Central memory CD8-positive, alpha-beta T cell (primary cell): ENCODE data around the gene FAM181A.

Source experiments
- ATAC-seq: fragments of 150-1000 bp; cut with Tn5 transposase; replicated peaks from 2 replicates; pipeline ENCODE4 v1.10.0; 2022; ENCODE audit warnings: mild to moderate bottlenecking, moderate FRiP score, moderate number of reproducible peaks; ENCODE audit not compliant: poor library complexity, severe bottlenecking; ENCODE audit errors: extremely low read depth
- DNase-seq, 2 donors: peaks; one replicate each; pipeline ENCODE4 v3.0.0; 2021; ENCODE audit warnings: low spot score in 2 of 2
- H3K27ac Mint-ChIP-seq: one replicate; pipeline ENCODE4 v1.8.0; 2022; ENCODE audit warnings: low read depth, mild to moderate bottlenecking, moderate library complexity, mixed read lengths
- H3K27me3 Mint-ChIP-seq: one replicate; pipeline ENCODE4 v1.8.0; 2022; ENCODE audit warnings: mixed read lengths
- H3K36me3 Mint-ChIP-seq: one replicate; pipeline ENCODE4 v1.8.0; 2022; ENCODE audit warnings: mild to moderate bottlenecking, moderate library complexity, mixed read lengths; ENCODE audit not compliant: insufficient read depth
- H3K4me1 Mint-ChIP-seq: one replicate; pipeline ENCODE4 v1.8.0; 2022; ENCODE audit warnings: mixed read lengths
- H3K4me3 Mint-ChIP-seq: one replicate; pipeline ENCODE4 v1.8.0; 2022; ENCODE audit warnings: mild to moderate bottlenecking, moderate library complexity, mixed read lengths
- H3K9me3 Mint-ChIP-seq: one replicate; pipeline ENCODE4 v1.8.0; 2022; ENCODE audit warnings: mixed read lengths

The FAM181A gene

GRCh38 chr14:93977790-93978581 is 50.8 kb downstream of the FAM181A start:
- peaks cover 9% of the 10 kb centered on the region for H3K36me3 Mint-ChIP-seq
- peaks cover 48% of the 10 kb centered on the region for H3K4me1 Mint-ChIP-seq
- no peaks in the 10 kb centered on the region for H3K27me3 Mint-ChIP-seq
- peaks cover 5% of the 10 kb centered on the region for H3K9me3 Mint-ChIP-seq
- peak overlapping the region; percentile 65 for H3K4me3 Mint-ChIP-seq
- ATAC-seq = peak; percentile 93
- peak; percentile 42 to 70 for DNase-seq
- H3K27ac Mint-ChIP-seq = peak overlapping the region; percentile 83

- peaks cover 48% of the 10 kb centered on the region for H3K4me1 Mint-ChIP-seq
- peaks cover 5% of the 10 kb centered on the region for H3K9me3 Mint-ChIP-seq
- DNase-seq (no peak), ATAC-seq (peak; percentile 10)
- no peaks in the 10 kb centered on the region for H3K27me3 Mint-ChIP-seq
- peak overlapping the region; percentile 65 for H3K4me3 Mint-ChIP-seq
- H3K27ac Mint-ChIP-seq = peak overlapping the region; percentile 83
- peaks cover 9% of the 10 kb centered on the region for H3K36me3 Mint-ChIP-seq
Measured at GRCh38 chr14:93978735-93979134, 51.6 kb downstream of the FAM181A start.
